HepG2 (cell line): ENCODE measurements around the gene PALM. TPM values are rescaled to one million over a fixed set of nuclear protein-coding genes. Genes with fewer than 3 reads are reported as not detected.

Source experiments
- CSRNP1 ChIP-seq: sonication (generic); formaldehyde crosslinking; IDR thresholded peaks from 2 replicates; pipeline ENCODE4 v1.8.1; 2023; ENCODE audit warnings: mild to moderate bottlenecking, missing genetic modification reagents
- GATAD2A ChIP-seq: IDR thresholded peaks from 2 replicates; pipeline ENCODE4 v1.6.1; 2016
- HCFC1 ChIP-seq: fragments of 150-350 bp; IDR thresholded peaks from 2 replicates; pipeline ENCODE4 v1.6.1; 2014; ENCODE audit warnings: low read depth, low read length
- HIVEP1 ChIP-seq: sonication (generic); formaldehyde crosslinking; IDR thresholded peaks from 2 replicates; pipeline ENCODE4 v1.4.0; 2020; ENCODE audit warnings: mild to moderate bottlenecking, missing genetic modification reagents
- KDM5A ChIP-seq: fragments of 200-600 bp; sonication (generic); IDR thresholded peaks from 2 replicates; pipeline ENCODE4 v1.7.0; 2018; ENCODE audit warnings: antibody characterized with exemption, mild to moderate bottlenecking, low read length, borderline replicate concordance
- KDM5B ChIP-seq: sonication (generic); formaldehyde crosslinking; IDR thresholded peaks from 2 replicates; pipeline ENCODE4 v1.4.0; 2020; ENCODE audit warnings: missing genetic modification reagents, mild to moderate bottlenecking, borderline replicate concordance
- MYPOP ChIP-seq: sonication (generic); formaldehyde crosslinking; IDR thresholded peaks from 2 replicates; pipeline ENCODE4 v1.8.1; 2023; ENCODE audit warnings: mild to moderate bottlenecking, moderate library complexity, missing genetic modification reagents
- NFKB2 ChIP-seq: sonication (generic); formaldehyde crosslinking; IDR thresholded peaks from 2 replicates; pipeline ENCODE4 v1.4.0; 2020; ENCODE audit warnings: missing genetic modification reagents, borderline replicate concordance
- PHF8 ChIP-seq: sonication (generic); formaldehyde crosslinking; IDR thresholded peaks from 2 replicates; pipeline ENCODE4 v1.5.0; 2020; ENCODE audit warnings: missing genetic modification reagents
- POLR2AphosphoS5 ChIP-seq: IDR thresholded peaks from 2 replicates; pipeline ENCODE4 v1.6.1; 2012; ENCODE audit warnings: low read depth, low read length
- PRDM10 ChIP-seq: sonication (generic); formaldehyde crosslinking; IDR thresholded peaks from 2 replicates; pipeline ENCODE4 v1.4.0; 2020; ENCODE audit warnings: low read depth, missing genetic modification reagents
- SALL2 ChIP-seq: sonication (generic); formaldehyde crosslinking; IDR thresholded peaks from 2 replicates; pipeline ENCODE4 v1.8.1; 2023; ENCODE audit warnings: mild to moderate bottlenecking, missing genetic modification reagents, inconsistent platforms
- STAG1 ChIP-seq: sonication (generic); formaldehyde crosslinking; IDR thresholded peaks from 2 replicates; pipeline ENCODE4 v1.4.0; 2020; ENCODE audit warnings: missing genetic modification reagents
- ZBTB10 ChIP-seq: sonication (generic); formaldehyde crosslinking; IDR thresholded peaks from 2 replicates; pipeline ENCODE4 v1.4.0; 2020; ENCODE audit warnings: missing genetic modification reagents, borderline replicate concordance
- ZNF24 ChIP-seq: fragments of 450-650 bp; IDR thresholded peaks from 2 replicates; pipeline ENCODE4 v1.6.1; 2017; ENCODE audit warnings: antibody characterized with exemption, mild to moderate bottlenecking
- ZNF543 ChIP-seq: sonication (generic); formaldehyde crosslinking; IDR thresholded peaks from 2 replicates; pipeline ENCODE4 v1.4.0; 2020; ENCODE audit warnings: mild to moderate bottlenecking, missing genetic modification reagents
- ZNF607 ChIP-seq: sonication (generic); formaldehyde crosslinking; IDR thresholded peaks from 2 replicates; pipeline ENCODE4 v1.5.1; 2020; ENCODE audit warnings: missing genetic modification reagents, mild to moderate bottlenecking, borderline replicate concordance
- ZNF776 ChIP-seq: sonication (generic); formaldehyde crosslinking; IDR thresholded peaks from 2 replicates; pipeline ENCODE4 v1.4.0; 2020; ENCODE audit warnings: mild to moderate bottlenecking, missing genetic modification reagents
- ZSCAN30 ChIP-seq: sonication (generic); formaldehyde crosslinking; IDR thresholded peaks from 2 replicates; pipeline ENCODE4 v1.5.0; 2020; ENCODE audit warnings: mild to moderate bottlenecking, missing genetic modification reagents
- ZZZ3 ChIP-seq: sonication (generic); formaldehyde crosslinking; IDR thresholded peaks from 2 replicates; pipeline ENCODE4 v1.4.0; 2020; ENCODE audit warnings: missing genetic modification reagents, mild to moderate bottlenecking, borderline replicate concordance
- polyA plus RNA-seq, 8 experiments: library from polyadenylated mRNA; depleted of rRNA in 3 of 8; stranded (reverse) in 7 of 8; unstranded in 1 of 8; fragments of >200 nt; fragmentation: Illumina TruSeq in 4 of 8; extraction: Trizol in 4 of 8; gene quantifications; 2 replicates each; pipeline versions ENCODE4 v1.2.1 to v1.2.3, GENCODE V29; 2011 to 2016; ENCODE audit warnings: low read depth in 4 of 8, missing spikeins in 1 of 8, mixed read lengths in 1 of 8; ENCODE audit not compliant: insufficient read depth in 1 of 8
- total RNA-seq, 5 experiments: library from RNA; depleted of rRNA; stranded (reverse); fragments of >200 nt; fragmentation: Illumina TruSeq; extraction: Trizol; gene quantifications; 2 replicates each; pipeline ENCODE4 v1.2.3, GENCODE V29; 2016; ENCODE audit warnings: low read depth in 1 of 5

The PALM gene
- total and polyA plus RNA-seq, 2 of the 13 experiments (the other 11 are each of a cell fraction or from before 2014, with no cell fraction given), result 4.0 to 9.7 TPM

GRCh38 chr19:703651-704446 is 4.9 kb upstream of the PALM start (continued):
- TF ChIP-seq PHF8 (CRISPR knock-in tag) (peak; percentile 16), ZNF607 (peak; percentile 72; the same call in 1 of the 2 replicates), CSRNP1 (CRISPR knock-in tag) (no peak), ZNF776 (CRISPR knock-in tag) (0 out of 2 replicates have a peak, but pooled peaks have one; percentile 49), ZBTB10 (CRISPR knock-in tag) (0 out of 2 replicates have a peak, but pooled peaks have one; percentile 37), ZNF24 (no peak), ZZZ3 (CRISPR knock-in tag) (no peak), POLR2AphosphoS5 (peak; percentile 94), SALL2 (CRISPR knock-in tag) (peak; percentile 34; the same call in 1 of the 2 replicates), GATAD2A (CRISPR knock-in tag) (peak; percentile 43; the same call in 1 of the 2 replicates), ZNF543 (CRISPR knock-in tag) (peak; percentile 50; the same call in 1 of the 2 replicates), STAG1 (peak; percentile 9), HIVEP1 (no peak), KDM5B (CRISPR knock-in tag) (peak; percentile 71; the same call in 1 of the 2 replicates), HCFC1 (peak; percentile 13; the same call in 1 of the 2 replicates), PRDM10 (CRISPR knock-in tag) (peak; percentile 58; the same call in 1 of the 2 replicates), ZSCAN30 (CRISPR knock-in tag) (no peak), MYPOP (CRISPR knock-in tag) (no peak), NFKB2 (CRISPR knock-in tag) (peak; percentile 72; the same call in 1 of the 2 replicates), KDM5A (no peak)
